Naive thymus-derived CD4-positive, alpha-beta T cell (primary cell): ENCODE results near the gene ADGRF3. TPM values are rescaled to one million over a fixed set of nuclear protein-coding genes. Genes with fewer than 3 reads are reported as not detected.

Experiments
- ATAC-seq: fragments of 150-1000 bp; cut with Tn5 transposase; 2 replicates; pipeline ENCODE4 v1.10.0; 2021; ENCODE audit warnings: mild to moderate bottlenecking, moderate library complexity
- CTCF ChIA-PET: fragments of 350-600 bp; sonication (Branson Sonifier 250); formaldehyde crosslinking; loops from one replicate; lab custom pipeline; 2021; ENCODE audit warnings: antibody characterized with exemption; lab: Charles Lee
- POLR2A ChIA-PET: fragments of 350-600 bp; sonication (Branson Sonifier 250); formaldehyde crosslinking; loops from one replicate; lab custom pipeline; 2021; ENCODE audit warnings: antibody characterized with exemption, inconsistent platforms; lab: Charles Lee
- DNase-seq, 9 donors: peaks; one replicate each; pipeline versions ENCODE4 v3.0.0 to v3.0.0-alpha.2; 2020 to 2022; ENCODE audit warnings: mixed read lengths in 1 of 9
- H3K27ac ChIP-seq: one replicate; pipeline ENCODE4 v1.7.0; 2013; ENCODE audit warnings: mild to moderate bottlenecking, low read depth, low read length, moderate library complexity
- H3K27me3 ChIP-seq, 2 donors: one replicate each; pipeline ENCODE4 v1.7.0; 2013; ENCODE audit warnings: low read length in 2 of 2, mild to moderate bottlenecking in 2 of 2, moderate library complexity in 2 of 2; ENCODE audit not compliant: control insufficient read depth in 2 of 2, insufficient read depth in 2 of 2
- H3K36me3 ChIP-seq, 3 experiments: 1 replicate in 2 of 3; 2 replicates in 1 of 3; pipeline ENCODE4 v1.7.0; 2013; ENCODE audit warnings: low read length in 3 of 3, mild to moderate bottlenecking in 3 of 3, moderate library complexity in 1 of 3; ENCODE audit not compliant: insufficient read depth in 3 of 3, control insufficient read depth in 2 of 3
- H3K4me1 ChIP-seq, 2 donors: one replicate each; pipeline ENCODE4 v1.7.0; 2013; ENCODE audit warnings: low read length in 2 of 2, mild to moderate bottlenecking in 2 of 2, moderate library complexity in 1 of 2; ENCODE audit not compliant: control insufficient read depth in 2 of 2, insufficient read depth in 2 of 2
- H3K4me3 ChIP-seq: 2 replicates; pipeline ENCODE4 v1.7.0; 2013; ENCODE audit warnings: mild to moderate bottlenecking, low read length
- H3K9me3 ChIP-seq, 3 experiments: 1 replicate in 2 of 3; 2 replicates in 1 of 3; pipeline ENCODE4 v1.7.0; 2013; ENCODE audit warnings: low read length in 3 of 3; ENCODE audit not compliant: control insufficient read depth in 2 of 3
- H3K27ac Mint-ChIP-seq, 9 donors: one replicate each; pipeline ENCODE4 v1.8.0; 2020 to 2022; ENCODE audit warnings: mixed read lengths in 9 of 9, mild to moderate bottlenecking in 8 of 9, moderate library complexity in 5 of 9, inconsistent platforms in 2 of 9
- H3K27me3 Mint-ChIP-seq, 5 donors: one replicate each; pipeline ENCODE4 v1.8.0; 2021 to 2022; ENCODE audit warnings: mixed read lengths in 5 of 5, mild to moderate bottlenecking in 1 of 5
- H3K36me3 Mint-ChIP-seq, 5 donors: one replicate each; pipeline ENCODE4 v1.8.0; 2020 to 2022; ENCODE audit warnings: mixed read lengths in 5 of 5, mild to moderate bottlenecking in 3 of 5, inconsistent platforms in 1 of 5
- H3K4me1 Mint-ChIP-seq, 7 donors: one replicate each; pipeline ENCODE4 v1.8.0; 2020 to 2022; ENCODE audit warnings: mixed read lengths in 7 of 7, mild to moderate bottlenecking in 3 of 7, inconsistent platforms in 1 of 7
- H3K4me3 Mint-ChIP-seq, 10 donors: one replicate each; pipeline ENCODE4 v1.8.0; 2020 to 2022; ENCODE audit warnings: mild to moderate bottlenecking in 10 of 10, mixed read lengths in 10 of 10, moderate library complexity in 6 of 10, inconsistent platforms in 2 of 10
- H3K9me3 Mint-ChIP-seq, 11 donors: one replicate each; pipeline ENCODE4 v1.8.0; 2020 to 2022; ENCODE audit warnings: mixed read lengths in 11 of 11, mild to moderate bottlenecking in 4 of 11, inconsistent platforms in 1 of 11, moderate library complexity in 1 of 11
- intact Hi-C, 2 donors: fragments of 100-400 bp; cut with micrococcal nuclease; formaldehyde crosslinking; loops; one replicate each; pipeline ENCODE4 v1.15.1; 2023
- polyA plus RNA-seq, 2 donors: library from polyadenylated mRNA; unstranded; fragments of 300-500 nt; fragmentation: Illumina TruSeq; gene quantifications; one replicate each; pipeline ENCODE4 v1.2.3, GENCODE V29; 2021
- total RNA-seq, 6 experiments: library from RNA in 5 of 6; stranded (reverse) in 5 of 6; gene quantifications; 1 replicate in 5 of 6; 2 replicates in 1 of 6; pipeline ENCODE4 v1.2.3 and lab custom pipeline; 2021 to 2026

ADGRF3 gene
- total and polyA plus RNA-seq, 7 experiments from 2014 or later = 0.09 to 5.0 (median 1.6) TPM

- CTCF ChIA-PET = no interaction called here
- Histone ChIP-seq H3K4me3 (no peak overlapping the region), H3K27me3 (no peaks in the 10 kb centered on the region), H3K9me3 (no peaks in the 10 kb centered on the region), H3K4me1 (no peaks in the 10 kb centered on the region), H3K27ac (no peak overlapping the region), H3K36me3 (no peaks in the 10 kb centered on the region)
- H3K27me3 Mint-ChIP-seq = peaks cover 0 to 10% (median 0%) of the 10 kb centered on the region in 5 donors
- no peak overlapping the region for H3K4me3 Mint-ChIP-seq
- POLR2A ChIA-PET = no interaction called here
- H3K4me1 Mint-ChIP-seq = peaks cover 0 to 5% (median 0%) of the 10 kb centered on the region in 7 donors
- intact Hi-C loops = no loop called here
- no peak overlapping the region for H3K27ac Mint-ChIP-seq
- peaks cover 0 to 6% (median 0%) of the 10 kb centered on the region in 5 donors for H3K36me3 Mint-ChIP-seq
- ATAC-seq (no peak), DNase-seq (no peak)
- no peaks in the 10 kb centered on the region for H3K9me3 Mint-ChIP-seq
These were observed 27.6 kb downstream of the ADGRF3 start for GRCh38 chr2:26318950-26319349.

GRCh38 chr2:26317377-26318105 is 29.0 kb downstream of the ADGRF3 start:
- Mint-ChIP-seq H3K36me3 (peaks cover 0 to 6% (median 0%) of the 10 kb centered on the region in 5 donors), H3K27ac (no peak overlapping the region), H3K27me3 (peaks cover 0 to 10% (median 0%) of the 10 kb centered on the region in 5 donors), H3K4me1 (peaks cover 0 to 5% (median 0%) of the 10 kb centered on the region in 7 donors), H3K4me3 (no peak overlapping the region), H3K9me3 (no peaks in the 10 kb centered on the region)
- Histone ChIP-seq H3K27ac (no peak overlapping the region), H3K27me3 (no peaks in the 10 kb centered on the region), H3K4me3 (no peak overlapping the region), H3K36me3 (no peaks in the 10 kb centered on the region), H3K4me1 (no peaks in the 10 kb centered on the region), H3K9me3 (no peaks in the 10 kb centered on the region)
- intact Hi-C loops = no loop called here
- ATAC-seq = no peak
- POLR2A ChIA-PET = no interaction called here
- CTCF ChIA-PET = interaction anchor here (0.6 kb wide), 1 partner anchor 1308 kb away, joined by 4 read pairs; no protein-coding TSS in a partner anchor
- DNase-seq = no peak

- H3K9me3 Mint-ChIP-seq = no peaks in the 10 kb centered on the region
- H3K36me3 Mint-ChIP-seq = peaks cover 0 to 6% (median 0%) of the 10 kb centered on the region in 5 donors
- peaks cover 0 to 10% (median 0%) of the 10 kb centered on the region in 5 donors for H3K27me3 Mint-ChIP-seq
- Histone ChIP-seq H3K36me3 (no peaks in the 10 kb centered on the region), H3K4me1 (no peaks in the 10 kb centered on the region), H3K27ac (no peak overlapping the region), H3K9me3 (no peaks in the 10 kb centered on the region), H3K27me3 (no peaks in the 10 kb centered on the region), H3K4me3 (no peak overlapping the region)
- DNase-seq (no peak), ATAC-seq (no peak)
- CTCF ChIA-PET = interaction anchor here (0.6 kb wide), 1 partner anchor 1307 kb away, joined by 4 read pairs; no protein-coding TSS in a partner anchor
- H3K27ac Mint-ChIP-seq = no peak overlapping the region
- POLR2A ChIA-PET = no interaction called here
- H3K4me3 Mint-ChIP-seq = no peak overlapping the region
- intact Hi-C loops = no loop called here
- peaks cover 0 to 5% (median 0%) of the 10 kb centered on the region in 7 donors for H3K4me1 Mint-ChIP-seq
These were observed 29.7 kb downstream of the ADGRF3 start for GRCh38 chr2:26316845-26317244.

- peaks cover 0 to 5% (median 0%) of the 10 kb centered on the region in 3 experiments for H3K36me3 ChIP-seq
- no peaks in the 10 kb centered on the region for H3K9me3 ChIP-seq
- H3K4me1 Mint-ChIP-seq = peaks cover 0 to 5% (median 0%) of the 10 kb centered on the region in 7 donors
- intact Hi-C loops = no loop called here
- no peak overlapping the region for H3K4me3 Mint-ChIP-seq
- no peaks in the 10 kb centered on the region for H3K9me3 Mint-ChIP-seq
- peaks cover 0 to 13% (median 0%) of the 10 kb centered on the region in 5 donors for H3K36me3 Mint-ChIP-seq
- CTCF ChIA-PET = no interaction called here
- POLR2A ChIA-PET = no interaction called here
- ATAC-seq (no peak), DNase-seq (no peak)
- H3K4me3 ChIP-seq = no peak overlapping the region
- no peak overlapping the region for H3K27ac ChIP-seq
- H3K4me1 ChIP-seq = no peaks in the 10 kb centered on the region
- peaks cover 0 to 6% (median 0%) of the 10 kb centered on the region in 5 donors for H3K27me3 Mint-ChIP-seq
- H3K27me3 ChIP-seq = no peaks in the 10 kb centered on the region
- no peak overlapping the region for H3K27ac Mint-ChIP-seq
These were observed 30.5 kb downstream of the ADGRF3 start for GRCh38 chr2:26316041-26316440.

- no peak overlapping the region for H3K27ac Mint-ChIP-seq
- CTCF ChIA-PET = no interaction called here
These were observed 32.3 kb downstream of the ADGRF3 start for GRCh38 chr2:26314243-26314642.

GRCh38 chr2:26313446-26313845 is 33.1 kb downstream of the ADGRF3 start:
- Mint-ChIP-seq H3K4me3 (no peak overlapping the region), H3K27me3 (no peaks in the 10 kb centered on the region), H3K27ac (no peak overlapping the region), H3K36me3 (peaks cover 0 to 28% (median 0%) of the 10 kb centered on the region in 5 donors), H3K9me3 (no peaks in the 10 kb centered on the region), H3K4me1 (no peaks in the 10 kb centered on the region)
- DNase-seq (no peak), ATAC-seq (no peak)
- Histone ChIP-seq H3K4me1 (no peaks in the 10 kb centered on the region), H3K4me3 (no peak overlapping the region), H3K27me3 (no peaks in the 10 kb centered on the region), H3K9me3 (no peaks in the 10 kb centered on the region), H3K36me3 (peaks cover 0 to 24% (median 0%) of the 10 kb centered on the region in 3 experiments), H3K27ac (no peak overlapping the region)
- intact Hi-C loops = no loop called here
- ChIA-PET POLR2A (no interaction called here), CTCF (no interaction called here)

More at GRCh38 chr2:26314243-26314642, 32.3 kb downstream of the ADGRF3 start:
- Mint-ChIP-seq H3K27me3 (peaks cover 0 to 2% (median 0%) of the 10 kb centered on the region in 5 donors), H3K4me1 (no peaks in the 10 kb centered on the region), H3K4me3 (no peak overlapping the region), H3K36me3 (peaks cover 0 to 25% (median 0%) of the 10 kb centered on the region in 5 donors), H3K9me3 (no peaks in the 10 kb centered on the region)
- DNase-seq (no peak), ATAC-seq (no peak)
- peaks cover 0 to 20% (median 0%) of the 10 kb centered on the region in 3 experiments for H3K36me3 ChIP-seq
- no peaks in the 10 kb centered on the region for H3K27me3 ChIP-seq
- H3K9me3 ChIP-seq = no peaks in the 10 kb centered on the region
- no peaks in the 10 kb centered on the region for H3K4me1 ChIP-seq
- intact Hi-C loops = no loop called here
- POLR2A ChIA-PET = no interaction called here
- no peak overlapping the region for H3K27ac ChIP-seq
- no peak overlapping the region for H3K4me3 ChIP-seq
